GM19468 (cell line): ENCODE results near the gene JAKMIP2.
A peak's percentile ranks its signal among the peaks of the same experiment; 100 is the strongest.
"Not testable (repeated sequence)": the region's sequence is repeated elsewhere in the genome, so short reads cannot be mapped to it uniquely, and the experiment has no call there.

Experiments
- ATAC-seq: cut with Tn5 transposase; IDR thresholded peaks from one replicate; pipeline ENCODE4 v1.9.1; 2021; ENCODE audit warnings: mild to moderate bottlenecking, moderate library complexity, moderate number of reproducible peaks; ENCODE audit not compliant: unreplicated experiment; ENCODE audit errors: extremely low read depth

Gene JAKMIP2

GRCh38 chr5:147782110-147783028 lies at the start of gene JAKMIP2:
JAKMIP2 (minus strand) TSS chr5:147782728; CDS start chr5:147671806, 110,922 bp downstream.
- no peak for ATAC-seq

GRCh38 chr5:147831465-147831864 lies 48.9 kb upstream of the JAKMIP2 start, which contains the start of gene SPINK1:
SPINK1 (minus strand) TSS chr5:147831671; CDS start chr5:147831577, 94 bp downstream.
- ATAC-seq, result no peak

- no peak for ATAC-seq
Observed at GRCh38 chr5:147830035-147830434, 47.5 kb upstream of the JAKMIP2 start.

- not testable (repeated sequence) for ATAC-seq
Observed at GRCh38 chr5:147827017-147827416, 44.5 kb upstream of the JAKMIP2 start.

- no peak for ATAC-seq
Observed at GRCh38 chr5:147826361-147826760, 43.8 kb upstream of the JAKMIP2 start.

GRCh38 chr5:147822686-147823491 lies 40.4 kb upstream of the JAKMIP2 start:
- ATAC-seq, result peak; percentile 79

GRCh38 chr5:147822222-147822621 lies 39.7 kb upstream of the JAKMIP2 start:
- ATAC-seq, result not testable (repeated sequence)

- ATAC-seq, result no peak
Observed at GRCh38 chr5:147821766-147822165, 39.2 kb upstream of the JAKMIP2 start.

- ATAC-seq, result no peak
Observed at GRCh38 chr5:147819261-147819770, 36.8 kb upstream of the JAKMIP2 start.

GRCh38 chr5:147818290-147818689 lies 35.8 kb upstream of the JAKMIP2 start:
- no peak for ATAC-seq

GRCh38 chr5:147813696-147814095 lies 31.2 kb upstream of the JAKMIP2 start:
- no peak for ATAC-seq

GRCh38 chr5:147809830-147810666 lies 27.5 kb upstream of the JAKMIP2 start:
- ATAC-seq, result no peak

- peak; percentile 67 for ATAC-seq
Observed at GRCh38 chr5:147805030-147805454, 22.5 kb upstream of the JAKMIP2 start.

- ATAC-seq, result no peak
Observed at GRCh38 chr5:147804334-147804733, 21.8 kb upstream of the JAKMIP2 start.

- no peak for ATAC-seq
Observed at GRCh38 chr5:147803926-147804325, 21.4 kb upstream of the JAKMIP2 start.

GRCh38 chr5:147803161-147803560 lies 20.6 kb upstream of the JAKMIP2 start:
- not testable (repeated sequence) for ATAC-seq

GRCh38 chr5:147801461-147801860 lies 18.9 kb upstream of the JAKMIP2 start:
- ATAC-seq, result no peak

GRCh38 chr5:147800491-147800890 lies 18.0 kb upstream of the JAKMIP2 start:
- no peak for ATAC-seq

- no peak for ATAC-seq
Observed at GRCh38 chr5:147796556-147797308, 14.2 kb upstream of the JAKMIP2 start.
